ENCODE data around the gene ASZ1.
"Not testable (repeated sequence)": the region's sequence is repeated elsewhere in the genome, so short reads cannot be mapped to it uniquely, and the experiment has no call there.

The ASZ1 gene

GRCh38 chr7:117424090-117424829 is 3.0 kb downstream of the ASZ1 start:
- POLR2A ChIA-PET, result interaction anchor here (0.6 kb wide), 1 partner anchor 559 kb away, joined by 5 read pairs; no protein-coding TSS in a partner anchor
- DNase-seq (ENCODE audit: extremely low spot score), result peak; percentile 16
- TF ChIP-seq CTCF (IDR thresholded peaks at IDR 0.05; ENCODE audit: control extremely low read depth, extremely low read depth, low read depth, missing control alignments), result no peak
- CTCF ChIA-PET, result interaction anchor here (1.2 kb wide), 1 partner anchor 56 kb away, joined by 3 read pairs; no protein-coding TSS in a partner anchor

GRCh38 chr7:117414591-117414990 is 12.7 kb downstream of the ASZ1 start:
- POLR2A ChIA-PET; DNase-seq (ENCODE audit: extremely low spot score); CTCF ChIA-PET: not testable (repeated sequence)

GRCh38 chr7:117412946-117413559 is 14.2 kb downstream of the ASZ1 start:
- CTCF ChIA-PET, result no interaction called here

GRCh38 chr7:117412390-117412789 is 14.9 kb downstream of the ASZ1 start:
- no peak for TF ChIP-seq CTCF (IDR thresholded peaks at IDR 0.05; ENCODE audit: control extremely low read depth, extremely low read depth, low read depth, missing control alignments)
- ChIA-PET CTCF (interaction anchor here (0.8 to 1.2 kb wide), 2 partner anchors 8 to 11 kb away, joined by 3 to 5 read pairs; no protein-coding TSS in a partner anchor), POLR2A (no interaction called here)
- no peak for DNase-seq (ENCODE audit: extremely low spot score)

More at GRCh38 chr7:117412946-117413559, 14.2 kb downstream of the ASZ1 start:
- DNase-seq (ENCODE audit: extremely low spot score), result no peak
- POLR2A ChIA-PET, result no interaction called here
- no peak for TF ChIP-seq CTCF (IDR thresholded peaks at IDR 0.05; ENCODE audit: control extremely low read depth, extremely low read depth, low read depth, missing control alignments)

- ChIA-PET POLR2A (no interaction called here), CTCF (interaction anchor here (0.8 to 1.2 kb wide), 2 partner anchors 9 to 10 kb away, joined by 3 to 5 read pairs; no protein-coding TSS in a partner anchor)
- no peak for DNase-seq (ENCODE audit: extremely low spot score)
- no peak for TF ChIP-seq CTCF (IDR thresholded peaks at IDR 0.05; ENCODE audit: control extremely low read depth, extremely low read depth, low read depth, missing control alignments)
Observed at GRCh38 chr7:117411539-117411938, 15.8 kb downstream of the ASZ1 start.

- ChIA-PET POLR2A (no interaction called here), CTCF (no interaction called here)
- TF ChIP-seq CTCF (IDR thresholded peaks at IDR 0.05; ENCODE audit: control extremely low read depth, extremely low read depth, low read depth, missing control alignments), result no peak
- no peak for DNase-seq (ENCODE audit: extremely low spot score)
Observed at GRCh38 chr7:117408831-117409230, 18.5 kb downstream of the ASZ1 start.

- ChIA-PET POLR2A (no interaction called here), CTCF (interaction anchor here (1.5 to 1.6 kb wide), 2 partner anchors 12 to 192 kb away, joined by 3 to 4 read pairs; no protein-coding TSS in a partner anchor)
- no peak for TF ChIP-seq CTCF (IDR thresholded peaks at IDR 0.05; ENCODE audit: control extremely low read depth, extremely low read depth, low read depth, missing control alignments)
- no peak for DNase-seq (ENCODE audit: extremely low spot score)
Observed at GRCh38 chr7:117405519-117405918, 21.8 kb downstream of the ASZ1 start.

All from GM10248 (cell line).